ENCODE results near the gene P4HA2. TPM values are rescaled to one million over a fixed set of nuclear protein-coding genes. Genes with fewer than 3 reads are reported as not detected.

The P4HA2 gene
- total and polyA plus RNA-seq, 2 of the 8 experiments (the other 6 are each of a cell fraction or from before 2014, with no cell fraction given), result 7.4 to 9.3 TPM

DNA sequence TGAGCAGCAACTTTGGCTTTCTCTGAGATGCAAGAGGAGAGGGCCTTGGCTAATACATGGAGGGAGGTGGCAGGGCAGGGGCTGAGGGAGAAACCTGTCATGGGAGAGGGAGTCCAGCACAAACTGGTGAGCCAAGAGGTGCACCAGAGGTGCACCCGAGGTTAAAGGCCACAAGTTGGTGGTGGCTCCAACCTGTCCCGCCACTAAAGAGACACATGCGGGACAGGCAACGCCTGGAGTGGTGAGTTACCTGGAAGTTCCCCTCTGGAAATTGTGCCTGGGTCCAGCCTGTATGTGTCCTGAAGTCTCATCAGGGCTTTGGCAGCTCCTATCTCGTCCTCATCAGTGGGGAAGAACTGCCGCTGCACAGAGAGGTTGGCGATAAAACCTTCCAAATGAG lies 14.0 kb downstream of the P4HA2 start (continued):
- TF ChIP-seq, protein P1, sequence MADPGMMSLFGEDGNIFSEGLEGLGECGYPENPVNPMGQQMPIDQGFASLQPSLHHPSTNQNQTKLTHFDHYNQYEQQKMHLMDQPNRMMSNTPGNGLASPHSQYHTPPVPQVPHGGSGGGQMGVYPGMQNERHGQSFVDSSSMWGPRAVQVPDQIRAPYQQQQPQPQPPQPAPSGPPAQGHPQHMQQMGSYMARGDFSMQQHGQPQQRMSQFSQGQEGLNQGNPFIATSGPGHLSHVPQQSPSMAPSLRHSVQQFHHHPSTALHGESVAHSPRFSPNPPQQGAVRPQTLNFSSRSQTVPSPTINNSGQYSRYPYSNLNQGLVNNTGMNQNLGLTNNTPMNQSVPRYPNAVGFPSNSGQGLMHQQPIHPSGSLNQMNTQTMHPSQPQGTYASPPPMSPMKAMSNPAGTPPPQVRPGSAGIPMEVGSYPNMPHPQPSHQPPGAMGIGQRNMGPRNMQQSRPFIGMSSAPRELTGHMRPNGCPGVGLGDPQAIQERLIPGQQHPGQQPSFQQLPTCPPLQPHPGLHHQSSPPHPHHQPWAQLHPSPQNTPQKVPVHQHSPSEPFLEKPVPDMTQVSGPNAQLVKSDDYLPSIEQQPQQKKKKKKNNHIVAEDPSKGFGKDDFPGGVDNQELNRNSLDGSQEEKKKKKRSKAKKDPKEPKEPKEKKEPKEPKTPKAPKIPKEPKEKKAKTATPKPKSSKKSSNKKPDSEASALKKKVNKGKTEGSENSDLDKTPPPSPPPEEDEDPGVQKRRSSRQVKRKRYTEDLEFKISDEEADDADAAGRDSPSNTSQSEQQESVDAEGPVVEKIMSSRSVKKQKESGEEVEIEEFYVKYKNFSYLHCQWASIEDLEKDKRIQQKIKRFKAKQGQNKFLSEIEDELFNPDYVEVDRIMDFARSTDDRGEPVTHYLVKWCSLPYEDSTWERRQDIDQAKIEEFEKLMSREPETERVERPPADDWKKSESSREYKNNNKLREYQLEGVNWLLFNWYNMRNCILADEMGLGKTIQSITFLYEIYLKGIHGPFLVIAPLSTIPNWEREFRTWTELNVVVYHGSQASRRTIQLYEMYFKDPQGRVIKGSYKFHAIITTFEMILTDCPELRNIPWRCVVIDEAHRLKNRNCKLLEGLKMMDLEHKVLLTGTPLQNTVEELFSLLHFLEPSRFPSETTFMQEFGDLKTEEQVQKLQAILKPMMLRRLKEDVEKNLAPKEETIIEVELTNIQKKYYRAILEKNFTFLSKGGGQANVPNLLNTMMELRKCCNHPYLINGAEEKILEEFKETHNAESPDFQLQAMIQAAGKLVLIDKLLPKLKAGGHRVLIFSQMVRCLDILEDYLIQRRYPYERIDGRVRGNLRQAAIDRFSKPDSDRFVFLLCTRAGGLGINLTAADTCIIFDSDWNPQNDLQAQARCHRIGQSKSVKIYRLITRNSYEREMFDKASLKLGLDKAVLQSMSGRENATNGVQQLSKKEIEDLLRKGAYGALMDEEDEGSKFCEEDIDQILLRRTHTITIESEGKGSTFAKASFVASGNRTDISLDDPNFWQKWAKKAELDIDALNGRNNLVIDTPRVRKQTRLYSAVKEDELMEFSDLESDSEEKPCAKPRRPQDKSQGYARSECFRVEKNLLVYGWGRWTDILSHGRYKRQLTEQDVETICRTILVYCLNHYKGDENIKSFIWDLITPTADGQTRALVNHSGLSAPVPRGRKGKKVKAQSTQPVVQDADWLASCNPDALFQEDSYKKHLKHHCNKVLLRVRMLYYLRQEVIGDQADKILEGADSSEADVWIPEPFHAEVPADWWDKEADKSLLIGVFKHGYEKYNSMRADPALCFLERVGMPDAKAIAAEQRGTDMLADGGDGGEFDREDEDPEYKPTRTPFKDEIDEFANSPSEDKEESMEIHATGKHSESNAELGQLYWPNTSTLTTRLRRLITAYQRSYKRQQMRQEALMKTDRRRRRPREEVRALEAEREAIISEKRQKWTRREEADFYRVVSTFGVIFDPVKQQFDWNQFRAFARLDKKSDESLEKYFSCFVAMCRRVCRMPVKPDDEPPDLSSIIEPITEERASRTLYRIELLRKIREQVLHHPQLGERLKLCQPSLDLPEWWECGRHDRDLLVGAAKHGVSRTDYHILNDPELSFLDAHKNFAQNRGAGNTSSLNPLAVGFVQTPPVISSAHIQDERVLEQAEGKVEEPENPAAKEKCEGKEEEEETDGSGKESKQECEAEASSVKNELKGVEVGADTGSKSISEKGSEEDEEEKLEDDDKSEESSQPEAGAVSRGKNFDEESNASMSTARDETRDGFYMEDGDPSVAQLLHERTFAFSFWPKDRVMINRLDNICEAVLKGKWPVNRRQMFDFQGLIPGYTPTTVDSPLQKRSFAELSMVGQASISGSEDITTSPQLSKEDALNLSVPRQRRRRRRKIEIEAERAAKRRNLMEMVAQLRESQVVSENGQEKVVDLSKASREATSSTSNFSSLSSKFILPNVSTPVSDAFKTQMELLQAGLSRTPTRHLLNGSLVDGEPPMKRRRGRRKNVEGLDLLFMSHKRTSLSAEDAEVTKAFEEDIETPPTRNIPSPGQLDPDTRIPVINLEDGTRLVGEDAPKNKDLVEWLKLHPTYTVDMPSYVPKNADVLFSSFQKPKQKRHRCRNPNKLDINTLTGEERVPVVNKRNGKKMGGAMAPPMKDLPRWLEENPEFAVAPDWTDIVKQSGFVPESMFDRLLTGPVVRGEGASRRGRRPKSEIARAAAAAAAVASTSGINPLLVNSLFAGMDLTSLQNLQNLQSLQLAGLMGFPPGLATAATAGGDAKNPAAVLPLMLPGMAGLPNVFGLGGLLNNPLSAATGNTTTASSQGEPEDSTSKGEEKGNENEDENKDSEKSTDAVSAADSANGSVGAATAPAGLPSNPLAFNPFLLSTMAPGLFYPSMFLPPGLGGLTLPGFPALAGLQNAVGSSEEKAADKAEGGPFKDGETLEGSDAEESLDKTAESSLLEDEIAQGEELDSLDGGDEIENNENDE (IDR thresholded peaks at IDR 0.05; ENCODE audit: insufficient replicate concordance, low read length), result no peak

Data from H1 (cell line).